Hematopoietic multipotent progenitor cell treated with erythropoietin and hydrocortisone succinate and interleukin-3 and kit ligand, for 6 days (in vitro differentiated cells): ENCODE results near the gene PPP1R12C.
A peak's percentile ranks its signal among the peaks of the same experiment; 100 is the strongest.
"Not testable (repeated sequence)": the region's sequence is repeated elsewhere in the genome, so short reads cannot be mapped to it uniquely, and the experiment has no call there.

Source experiments
- DNase-seq: peaks from one replicate; pipeline ENCODE4 v3.0.0-alpha.2; 2015

Gene PPP1R12C

GRCh38 chr19:55109527-55110291 lies 7.7 kb downstream of the PPP1R12C start:
- DNase-seq = no peak

- DNase-seq = not testable (repeated sequence)
These were observed 10.2 kb downstream of the PPP1R12C start for GRCh38 chr19:55107252-55107651.

- no peak for DNase-seq
These were observed 10.8 kb downstream of the PPP1R12C start for GRCh38 chr19:55106591-55106990.

GRCh38 chr19:55105237-55105636 lies 12.2 kb downstream of the PPP1R12C start:
- DNase-seq = no peak

GRCh38 chr19:55103190-55103589 lies 14.2 kb downstream of the PPP1R12C start:
- no peak for DNase-seq

GRCh38 chr19:55101261-55101660 lies 16.2 kb downstream of the PPP1R12C start:
- no peak for DNase-seq

- no peak for DNase-seq
These were observed 17.6 kb downstream of the PPP1R12C start for GRCh38 chr19:55099557-55100506.

- DNase-seq = no peak
These were observed 18.5 kb downstream of the PPP1R12C start for GRCh38 chr19:55098716-55099556.

GRCh38 chr19:55097864-55098715 lies 19.3 kb downstream of the PPP1R12C start:
- DNase-seq = peak; percentile 54

GRCh38 chr19:55096061-55096701 lies 21.3 kb downstream of the PPP1R12C start:
- DNase-seq = no peak

GRCh38 chr19:55095260-55096060 lies 22.0 kb downstream of the PPP1R12C start:
- peak; percentile 41 for DNase-seq

- DNase-seq = no peak
These were observed 22.8 kb downstream of the PPP1R12C start for GRCh38 chr19:55094456-55095259.

- no peak for DNase-seq
These were observed 24.8 kb downstream of the PPP1R12C start for GRCh38 chr19:55092423-55093318.

- DNase-seq = no peak
These were observed 25.5 kb downstream of the PPP1R12C start for GRCh38 chr19:55091955-55092354.

GRCh38 chr19:55091126-55091910 lies 26.1 kb downstream of the PPP1R12C start:
- no peak for DNase-seq

- no peak for DNase-seq
These were observed 26.9 kb downstream of the PPP1R12C start for GRCh38 chr19:55090564-55090963.

GRCh38 chr19:55089342-55089944 lies 28.0 kb downstream of the PPP1R12C start:
- DNase-seq = no peak
